BLaER1 treated with 17β-estradiol and CSF1 and Interleukin-3, amounts not matched to agents 10 nM and 100 nM (cell line): Measurements from ENCODE around the gene LIPE.

Experiments used
- H3K27ac ChIP-seq, 11 experiments: shearing (Covaris generic); formaldehyde crosslinking; 2 replicates each; pipeline ENCODE4 v1.8.1; 2022
- H3K27me3 ChIP-seq, 11 experiments: shearing (Covaris generic); formaldehyde crosslinking; 2 replicates each; pipeline ENCODE4 v1.8.1; 2022
- H3K36me3 ChIP-seq, 11 experiments: shearing (Covaris generic); formaldehyde crosslinking; 2 replicates each; pipeline ENCODE4 v1.8.1; 2022
- H3K4me1 ChIP-seq, 10 experiments: shearing (Covaris generic); formaldehyde crosslinking; 2 replicates each; pipeline ENCODE4 v1.8.1; 2022
- H3K4me2 ChIP-seq, 11 experiments: shearing (Covaris generic); formaldehyde crosslinking; 2 replicates each; pipeline ENCODE4 v1.8.1; 2022
- H3K4me3 ChIP-seq, 10 experiments: shearing (Covaris generic); formaldehyde crosslinking; 2 replicates each; pipeline ENCODE4 v1.8.1; 2022
- H3K9ac ChIP-seq, 11 experiments: shearing (Covaris generic); formaldehyde crosslinking; 2 replicates each; pipeline ENCODE4 v1.8.1; 2022
- H3K9me3 ChIP-seq, 11 experiments: shearing (Covaris generic); formaldehyde crosslinking; replicated peaks in 1 of 11; 2 replicates each; pipeline ENCODE4 v1.8.1; 2022
- H4K20me1 ChIP-seq, 11 experiments: shearing (Covaris generic); formaldehyde crosslinking; 2 replicates each; pipeline ENCODE4 v1.8.1; 2022
- Cebpa-rat ChIP-seq, 11 experiments: shearing (Covaris generic); IDR thresholded peaks; 2 replicates each; pipeline ENCODE4 v1.8.1; 2022

The LIPE gene, protein sequence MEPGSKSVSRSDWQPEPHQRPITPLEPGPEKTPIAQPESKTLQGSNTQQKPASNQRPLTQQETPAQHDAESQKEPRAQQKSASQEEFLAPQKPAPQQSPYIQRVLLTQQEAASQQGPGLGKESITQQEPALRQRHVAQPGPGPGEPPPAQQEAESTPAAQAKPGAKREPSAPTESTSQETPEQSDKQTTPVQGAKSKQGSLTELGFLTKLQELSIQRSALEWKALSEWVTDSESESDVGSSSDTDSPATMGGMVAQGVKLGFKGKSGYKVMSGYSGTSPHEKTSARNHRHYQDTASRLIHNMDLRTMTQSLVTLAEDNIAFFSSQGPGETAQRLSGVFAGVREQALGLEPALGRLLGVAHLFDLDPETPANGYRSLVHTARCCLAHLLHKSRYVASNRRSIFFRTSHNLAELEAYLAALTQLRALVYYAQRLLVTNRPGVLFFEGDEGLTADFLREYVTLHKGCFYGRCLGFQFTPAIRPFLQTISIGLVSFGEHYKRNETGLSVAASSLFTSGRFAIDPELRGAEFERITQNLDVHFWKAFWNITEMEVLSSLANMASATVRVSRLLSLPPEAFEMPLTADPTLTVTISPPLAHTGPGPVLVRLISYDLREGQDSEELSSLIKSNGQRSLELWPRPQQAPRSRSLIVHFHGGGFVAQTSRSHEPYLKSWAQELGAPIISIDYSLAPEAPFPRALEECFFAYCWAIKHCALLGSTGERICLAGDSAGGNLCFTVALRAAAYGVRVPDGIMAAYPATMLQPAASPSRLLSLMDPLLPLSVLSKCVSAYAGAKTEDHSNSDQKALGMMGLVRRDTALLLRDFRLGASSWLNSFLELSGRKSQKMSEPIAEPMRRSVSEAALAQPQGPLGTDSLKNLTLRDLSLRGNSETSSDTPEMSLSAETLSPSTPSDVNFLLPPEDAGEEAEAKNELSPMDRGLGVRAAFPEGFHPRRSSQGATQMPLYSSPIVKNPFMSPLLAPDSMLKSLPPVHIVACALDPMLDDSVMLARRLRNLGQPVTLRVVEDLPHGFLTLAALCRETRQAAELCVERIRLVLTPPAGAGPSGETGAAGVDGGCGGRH

DNA sequence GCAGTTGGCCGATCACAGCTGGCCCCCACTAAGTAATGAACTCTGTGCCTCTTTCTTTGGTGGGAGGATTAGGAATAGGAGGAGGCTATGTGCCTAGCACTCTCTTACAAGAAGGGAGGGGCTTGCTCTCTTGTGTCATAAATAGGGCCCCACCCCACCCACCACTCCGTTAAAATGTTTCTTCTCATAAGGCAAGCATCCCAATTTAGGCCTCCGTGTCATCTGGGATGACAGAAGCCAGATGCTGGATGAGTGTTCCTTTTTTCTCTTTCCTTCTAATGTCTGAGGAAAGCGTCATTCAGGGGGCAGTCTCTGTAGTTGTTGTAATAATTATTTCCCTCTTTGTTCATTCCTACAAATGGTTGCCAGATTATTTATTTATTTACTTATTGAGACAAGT is at the start of gene LIPE:
Gene LIPE, minus strand, starts transcription at position 76 of the 400 bp plus-strand sequence. CDS start 239 bp downstream, outside the sequence.
- Histone ChIP-seq H3K9me3 (0 out of 22 replicates have a peak, but pooled peaks cover 0 to 4% (median 0%) of the 10 kb centered on the region in 11 experiments), H3K27me3 (no peaks in the 10 kb centered on the region), H3K4me2 (0 out of 22 replicates have a peak within 1 kb of the TSS, but pooled peaks of 3 of the 11 experiments have one; percentile 7 to 15 (median 12)), H3K4me1 (peaks cover 10 to 26% (median 17%) of the 10 kb centered on the region in 10 experiments), H3K4me3 (no peak within 1 kb of the TSS), H3K9ac (no peak within 1 kb of the TSS), H3K27ac (no peak within 1 kb of the TSS), H4K20me1 (peaks cover 0 to 6% (median 0%) of the 10 kb centered on the region in 11 experiments; a peak in 2 of 22 replicates), H3K36me3 (no peaks in the 10 kb centered on the region)
- TF ChIP-seq Cebpa-rat (IDR thresholded peaks at IDR 0.05): no peak

DNA sequence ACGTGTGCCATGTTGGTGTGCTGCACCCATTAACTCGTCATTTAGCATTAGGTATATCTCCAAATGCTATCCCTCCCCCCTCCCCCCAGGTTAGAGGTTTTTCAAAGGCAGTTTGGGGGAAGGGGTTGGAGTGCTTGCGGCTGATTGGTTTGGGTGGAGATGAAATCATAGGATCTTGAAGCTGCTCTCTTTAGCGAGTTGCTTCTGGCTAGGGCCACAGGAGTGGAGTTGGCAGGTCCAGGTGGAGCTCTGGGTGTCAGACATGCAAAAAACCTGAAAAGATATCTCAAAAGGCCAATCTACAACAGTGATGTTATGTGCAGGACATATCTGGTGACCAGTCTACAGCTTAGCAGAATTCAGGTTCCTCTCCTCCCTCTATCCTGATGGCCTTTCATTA is 48.2 kb upstream of the LIPE start:
- Histone ChIP-seq H3K9me3 (0 out of 22 replicates have a peak, but pooled peaks cover 0 to 5% (median 0%) of the 10 kb centered on the region in 11 experiments), H3K4me3 (no peak overlapping the region), H3K4me1 (peaks cover 25 to 100% (median 77%) of the 10 kb centered on the region in 10 experiments), H3K27ac (peak overlapping the region in 7 of 11 experiments; percentile 1 to 96 (median 35); a peak in 12 of 22 replicates), H3K36me3 (no peaks in the 10 kb centered on the region; a peak in 1 of 22 replicates), H3K27me3 (no peaks in the 10 kb centered on the region), H3K9ac (no peak overlapping the region), H3K4me2 (peak overlapping the region in 7 of 11 experiments; percentile 11 to 95 (median 86); a peak in 9 of 22 replicates), H4K20me1 (no peaks in the 10 kb centered on the region)
- TF ChIP-seq Cebpa-rat (IDR thresholded peaks at IDR 0.05): no peak

DNA sequence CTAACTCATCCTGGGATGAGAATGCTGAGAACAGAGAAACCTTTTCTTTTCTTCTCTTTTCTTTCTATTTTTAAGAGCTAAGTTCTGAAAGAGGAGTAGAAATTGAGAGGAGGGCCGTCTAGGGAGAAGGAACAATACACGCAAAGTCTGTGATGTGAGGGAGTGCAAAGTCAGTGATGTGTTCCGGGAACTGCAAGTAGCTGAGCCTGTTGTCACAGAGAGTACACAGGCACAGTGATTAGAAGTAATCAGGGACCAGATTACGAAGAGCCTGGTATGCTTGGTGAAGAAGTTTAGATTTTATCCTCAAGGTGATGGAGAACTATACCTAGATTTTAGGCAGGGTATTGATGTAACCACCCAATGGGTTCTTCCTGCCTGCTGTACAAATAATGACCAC is 47.6 kb upstream of the LIPE start:
- 0 out of 22 replicates have a peak, but pooled peaks cover 0 to 5% (median 0%) of the 10 kb centered on the region in 11 experiments for H3K9me3 ChIP-seq
- H4K20me1 ChIP-seq: no peaks in the 10 kb centered on the region
- peak overlapping the region in 9 of 11 experiments; percentile 4 to 95 (median 52); a peak in 14 of 22 replicates for H3K4me2 ChIP-seq
- TF ChIP-seq Cebpa-rat (IDR thresholded peaks at IDR 0.05): 0 out of 22 replicates have a peak, but pooled peaks of 1 of the 11 experiments have one; percentile 10
- H3K4me1 ChIP-seq: peaks cover 25 to 100% (median 76%) of the 10 kb centered on the region in 10 experiments
- peak overlapping the region in 8 of 11 experiments; percentile 27 to 97 (median 92); a peak in 13 of 22 replicates for H3K27ac ChIP-seq
- H3K9ac ChIP-seq: peak overlapping the region in 4 of 11 experiments; percentile 3 to 49 (median 30); a peak in 6 of 22 replicates
- H3K4me3 ChIP-seq: no peak overlapping the region
- H3K27me3 ChIP-seq: no peaks in the 10 kb centered on the region
- H3K36me3 ChIP-seq: no peaks in the 10 kb centered on the region; a peak in 1 of 22 replicates

DNA sequence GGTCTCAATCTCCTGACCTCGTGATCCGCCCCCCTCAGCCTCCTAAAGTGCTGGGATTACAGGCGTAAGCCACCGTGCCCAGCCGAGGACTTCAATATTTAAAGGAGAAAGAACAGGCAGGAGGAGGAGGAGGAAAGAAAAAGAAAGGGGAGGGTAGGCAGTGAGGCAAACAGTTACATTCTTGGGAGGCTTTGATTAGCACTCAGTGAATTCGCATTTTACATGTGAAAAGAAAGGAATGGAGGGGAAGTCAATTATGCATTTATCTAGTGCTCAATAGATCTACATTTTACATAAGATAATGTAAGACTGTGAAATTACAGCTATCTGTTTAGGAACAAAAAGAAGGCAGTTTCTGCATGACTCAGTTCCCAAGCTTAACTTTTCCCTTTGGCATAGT is 46.5 kb upstream of the LIPE start:
- Histone ChIP-seq H3K4me1 (peaks cover 25 to 100% (median 76%) of the 10 kb centered on the region in 10 experiments), H3K9me3 (0 out of 22 replicates have a peak, but pooled peaks cover 0 to 5% (median 0%) of the 10 kb centered on the region in 11 experiments), H3K9ac (no peak overlapping the region), H3K27me3 (no peaks in the 10 kb centered on the region), H3K4me3 (no peak overlapping the region), H4K20me1 (no peaks in the 10 kb centered on the region), H3K4me2 (peak overlapping the region in 8 of 11 experiments; percentile 3 to 95 (median 69); a peak in 14 of 22 replicates), H3K36me3 (no peaks in the 10 kb centered on the region; a peak in 1 of 22 replicates), H3K27ac (peak overlapping the region in 8 of 11 experiments; percentile 27 to 97 (median 92); a peak in 11 of 22 replicates)
- no peak for TF ChIP-seq Cebpa-rat (IDR thresholded peaks at IDR 0.05)

DNA sequence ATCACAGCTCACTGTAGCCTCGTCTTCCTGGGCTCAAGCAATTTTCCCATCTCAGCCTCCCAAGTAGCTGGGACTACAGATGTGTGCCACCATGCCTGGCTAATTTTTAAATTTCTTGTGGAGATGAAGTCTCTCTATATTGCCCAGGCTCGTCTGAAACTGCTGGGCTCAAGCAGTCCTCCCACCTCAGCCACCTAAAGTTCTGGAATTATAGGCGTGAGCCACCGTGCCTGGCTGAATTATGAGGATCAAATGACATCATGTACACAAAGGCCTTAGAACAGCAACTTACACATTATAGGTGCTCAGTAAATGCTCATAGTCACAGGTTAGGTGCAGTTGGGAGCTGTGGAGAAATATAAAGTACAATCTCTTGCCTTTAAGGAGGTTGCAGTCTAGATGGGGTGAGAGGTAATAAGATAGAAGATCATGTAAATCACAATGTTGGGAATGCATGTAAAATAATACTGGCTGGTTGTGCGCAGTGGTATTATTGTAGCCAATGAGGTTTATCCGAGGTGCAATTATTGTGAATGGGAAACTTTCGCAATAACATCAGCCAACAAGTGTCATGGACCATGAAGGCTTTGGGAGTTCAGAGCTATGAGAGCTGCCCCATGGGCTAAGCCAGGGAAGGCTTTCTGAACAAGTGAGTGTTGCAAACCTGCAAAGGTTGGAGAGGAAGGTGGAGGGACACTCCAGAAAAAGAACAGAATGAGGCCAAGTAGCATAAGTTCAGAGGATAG is 45.4 kb upstream of the LIPE start:
- Histone ChIP-seq H3K4me2 (peak overlapping the region in 10 of 11 experiments; percentile 6 to 95 (median 89); a peak in 18 of 22 replicates), H3K27ac (peak overlapping the region in 9 of 11 experiments; percentile 79 to 97 (median 91); a peak in 17 of 22 replicates)
- peak in 8 of 11 experiments; percentile 34 to 83 (median 50); a peak in 12 of 22 replicates for TF ChIP-seq Cebpa-rat (IDR thresholded peaks at IDR 0.05)

DNA sequence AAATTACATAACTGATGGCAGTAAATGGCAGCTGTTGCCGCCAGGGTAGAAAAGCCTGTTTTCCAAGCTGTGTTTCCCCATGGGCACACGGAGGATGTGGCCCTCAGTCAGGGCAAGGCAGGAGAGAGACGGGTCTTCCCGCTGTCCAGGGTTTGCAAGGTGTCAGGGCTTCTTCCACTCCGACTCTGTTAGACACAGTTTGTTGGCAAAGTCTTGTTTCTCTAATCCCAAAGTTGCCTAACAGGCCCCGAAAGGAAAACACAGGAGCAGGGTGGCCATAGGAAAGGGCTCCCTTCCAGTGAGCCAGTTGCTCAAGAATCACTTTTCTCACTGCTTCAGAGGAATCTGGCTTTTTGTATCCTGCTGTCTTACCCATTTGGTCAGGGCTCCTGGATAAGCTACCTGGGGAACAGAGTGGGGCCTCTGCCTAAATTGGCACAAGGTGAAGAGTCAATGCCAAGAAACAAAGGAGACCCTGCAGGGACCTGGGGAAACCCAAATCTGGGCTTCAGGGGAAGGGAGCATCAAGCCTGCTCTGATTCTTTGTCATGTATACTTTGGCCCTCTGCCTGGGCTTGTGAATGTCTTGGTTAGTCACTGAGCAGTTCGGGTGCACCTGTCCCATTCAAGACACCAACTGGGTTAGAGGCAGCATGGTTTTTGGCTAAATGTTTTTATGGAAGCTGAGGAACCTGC is 44.5 kb upstream of the LIPE start:
- Histone ChIP-seq H3K4me1 (peaks cover 40 to 100% (median 91%) of the 10 kb centered on the region in 10 experiments), H4K20me1 (no peaks in the 10 kb centered on the region; a peak in 2 of 22 replicates), H3K4me2 (peak overlapping the region in 10 of 11 experiments; percentile 73 to 95 (median 89); a peak in 19 of 22 replicates), H3K27me3 (no peaks in the 10 kb centered on the region), H3K27ac (peak overlapping the region in 9 of 11 experiments; percentile 79 to 97 (median 91); a peak in 18 of 22 replicates), H3K9me3 (no peaks in the 10 kb centered on the region), H3K4me3 (no peak overlapping the region), H3K36me3 (no peaks in the 10 kb centered on the region), H3K9ac (peak overlapping the region in 8 of 11 experiments; percentile 53 to 82 (median 80); a peak in 12 of 22 replicates)
- no peak for TF ChIP-seq Cebpa-rat (IDR thresholded peaks at IDR 0.05)

More for the DNA sequence above, 45.4 kb upstream of the LIPE start:
- Histone ChIP-seq H3K9ac (peak overlapping the region in 5 of 11 experiments; percentile 79 to 82 (median 81); a peak in 7 of 22 replicates), H3K27me3 (no peaks in the 10 kb centered on the region), H3K4me1 (peaks cover 32 to 100% (median 82%) of the 10 kb centered on the region in 10 experiments), H3K36me3 (no peaks in the 10 kb centered on the region), H3K4me3 (no peak overlapping the region), H3K9me3 (0 out of 22 replicates have a peak, but pooled peaks cover 0 to 5% (median 0%) of the 10 kb centered on the region in 11 experiments), H4K20me1 (no peaks in the 10 kb centered on the region)
